SH-SY5Y (cell line): ENCODE results near the gene BCR.

Source experiments
- GATA2 ChIP-seq: IDR thresholded peaks from 2 replicates; pipeline ENCODE4 v1.6.1; 2011; ENCODE audit warnings: mild to moderate bottlenecking, low read depth, low read length
- GATA3 ChIP-seq: IDR thresholded peaks from 2 replicates; pipeline ENCODE4 v1.6.1; 2011; ENCODE audit warnings: low read depth, mild to moderate bottlenecking, low read length, moderate library complexity

- TF ChIP-seq GATA3 (no peak), GATA2 (no peak)
Measured at GRCh38 chr22:23306926-23307325, 126.6 kb downstream of the BCR start.
